ENCODE data around the gene SRBD1. TPM values are rescaled to one million over a fixed set of nuclear protein-coding genes. Genes with fewer than 3 reads are reported as not detected.

The SRBD1 gene
- polyA plus RNA-seq, 4 donors = 4.7 to 10.9 (median 7.1) TPM

DNA sequence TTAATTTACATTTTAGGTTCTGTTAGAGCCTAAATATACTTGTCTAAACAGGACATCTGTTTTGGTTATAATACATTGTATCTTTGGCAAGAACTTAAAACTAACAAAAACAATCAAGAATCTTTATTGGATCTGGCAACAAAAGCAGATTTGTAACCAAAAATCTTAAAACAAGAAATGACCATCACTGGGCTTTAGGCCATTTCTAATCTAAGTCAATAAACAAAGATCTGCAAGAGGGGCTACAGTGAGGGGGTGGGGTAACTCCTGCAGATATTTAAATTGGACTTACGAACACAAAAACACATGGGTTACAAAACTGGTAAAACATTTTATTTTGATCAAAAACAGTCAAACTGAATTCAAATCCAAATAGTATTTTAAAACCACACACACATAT, 77.3 kb downstream of the SRBD1 start:
- 70 to 95% (median 92%) methylated on average over 1 of the region's 1 CpG for WGBS, 3 donors
- no peak for FAIRE-seq
- no peak for DNase-seq
- Histone ChIP-seq H3K36me3 (ENCODE audit: control insufficient read depth in 3 of 3, insufficient read depth in 2 of 3, low read depth in 1 of 3, low read length in 3 of 3) (peaks cover 0 to 2% (median 0%) of the 10 kb centered on the region in 3 donors), H3K9me3 (ENCODE audit: control insufficient read depth in 2 of 2, insufficient read depth in 1 of 2, low read depth in 1 of 2, low read length in 1 of 2) (no peaks in the 10 kb centered on the region), H3K27ac (ENCODE audit: low read depth in 1 of 3, low read length in 2 of 3) (no peak overlapping the region), H3K4me1 (ENCODE audit: control insufficient read depth in 3 of 3, insufficient read depth in 2 of 3, low read depth in 1 of 3, low read length in 2 of 3) (no peaks in the 10 kb centered on the region), H3K4me3 (ENCODE audit: low read depth in 1 of 3, low read length in 3 of 3) (no peak overlapping the region), H3K27me3 (ENCODE audit: control insufficient read depth in 3 of 3, insufficient read depth in 3 of 3, low read length in 3 of 3) (no peaks in the 10 kb centered on the region)

DNA sequence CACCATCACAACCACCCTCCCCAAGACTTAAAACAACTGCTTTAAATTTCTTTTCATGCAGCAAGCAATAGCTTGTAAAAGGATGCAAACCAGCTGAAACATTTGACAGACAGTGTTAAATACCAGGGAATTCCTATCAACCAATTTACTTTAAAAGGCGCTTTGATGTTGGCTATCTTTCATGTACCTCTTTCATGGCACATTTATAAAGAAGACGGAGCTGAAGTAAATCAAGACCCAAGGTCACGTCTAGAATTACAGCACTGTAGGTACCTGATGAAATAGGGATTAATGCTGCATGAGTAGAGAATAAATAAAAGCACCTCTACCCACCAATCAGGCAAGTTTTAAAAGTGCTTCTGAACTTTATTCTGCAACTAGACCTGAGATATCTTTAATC, 78.9 kb downstream of the SRBD1 start:
- no peaks in the 10 kb centered on the region for H3K27me3 ChIP-seq (ENCODE audit: control insufficient read depth in 3 of 3, insufficient read depth in 3 of 3, low read length in 3 of 3)
- no peak overlapping the region for H3K27ac ChIP-seq (ENCODE audit: low read depth in 1 of 3, low read length in 2 of 3)
- H3K4me1 ChIP-seq (ENCODE audit: control insufficient read depth in 3 of 3, insufficient read depth in 2 of 3, low read depth in 1 of 3, low read length in 2 of 3) = no peaks in the 10 kb centered on the region
- peaks cover 0 to 1% (median 0%) of the 10 kb centered on the region in 3 donors for H3K36me3 ChIP-seq (ENCODE audit: control insufficient read depth in 3 of 3, insufficient read depth in 2 of 3, low read depth in 1 of 3, low read length in 3 of 3)
- DNase-seq (no peak), FAIRE-seq (no peak)
- no peak overlapping the region for H3K4me3 ChIP-seq (ENCODE audit: low read depth in 1 of 3, low read length in 3 of 3)
- WGBS, 3 donors = 95 to 97% (median 95%) methylated on average over 3 of the region's 3 CpGs
- no peaks in the 10 kb centered on the region for H3K9me3 ChIP-seq (ENCODE audit: control insufficient read depth in 2 of 2, insufficient read depth in 1 of 2, low read depth in 1 of 2, low read length in 1 of 2)

DNA sequence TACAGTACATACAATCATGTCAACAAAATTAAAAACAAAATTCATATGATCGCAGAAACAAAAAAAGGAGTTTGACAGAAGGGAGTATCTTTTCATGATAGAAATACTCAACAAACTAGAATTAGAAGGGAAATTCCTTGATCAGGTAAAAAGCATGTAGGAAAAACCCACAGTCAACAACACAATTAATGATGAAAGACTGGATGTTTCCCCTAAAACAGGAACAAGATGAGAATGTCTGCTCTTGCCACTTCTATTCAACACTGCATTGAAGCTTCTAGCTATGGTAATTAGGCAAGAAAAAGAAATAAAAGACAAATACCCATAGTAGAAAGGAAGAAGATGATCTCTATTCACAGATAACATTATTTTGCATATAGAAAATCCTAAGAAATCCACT, 87.1 kb downstream of the SRBD1 start:
- Histone ChIP-seq H3K9me3 (ENCODE audit: control insufficient read depth in 2 of 2, insufficient read depth in 1 of 2, low read depth in 1 of 2, low read length in 1 of 2) (no peaks in the 10 kb centered on the region), H3K36me3 (ENCODE audit: control insufficient read depth in 3 of 3, insufficient read depth in 2 of 3, low read depth in 1 of 3, low read length in 3 of 3) (peaks cover 0 to 3% (median 2%) of the 10 kb centered on the region in 3 donors), H3K4me3 (ENCODE audit: low read depth in 1 of 3, low read length in 3 of 3) (no peak overlapping the region), H3K27ac (ENCODE audit: low read depth in 1 of 3, low read length in 2 of 3) (no peak overlapping the region), H3K27me3 (ENCODE audit: control insufficient read depth in 3 of 3, insufficient read depth in 3 of 3, low read length in 3 of 3) (no peaks in the 10 kb centered on the region), H3K4me1 (ENCODE audit: control insufficient read depth in 3 of 3, insufficient read depth in 2 of 3, low read depth in 1 of 3, low read length in 2 of 3) (no peaks in the 10 kb centered on the region)
- WGBS, 3 donors = 97 to 98% (median 97%) methylated on average over 1 of the region's 1 CpG
- no peak for FAIRE-seq
- DNase-seq = no peak

DNA sequence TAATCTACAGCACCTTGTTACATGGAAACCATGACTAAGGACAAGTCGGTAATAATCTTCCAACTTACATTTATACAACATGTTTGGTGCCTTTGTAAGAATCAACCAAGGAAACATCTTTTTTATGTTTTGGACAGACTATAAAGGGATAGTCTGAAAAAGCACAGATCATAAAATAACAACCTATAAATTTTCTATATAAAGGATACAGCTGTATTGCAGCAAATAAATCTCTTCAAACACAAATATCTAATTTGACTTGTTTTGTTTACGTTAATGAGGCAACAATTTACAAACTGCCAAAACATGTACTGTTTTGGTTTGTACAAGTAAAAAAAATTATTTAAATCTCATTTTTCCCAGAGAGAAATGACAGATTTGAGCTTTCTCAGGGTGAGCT, 92.5 kb downstream of the SRBD1 start:
- FAIRE-seq = no peak
- WGBS, 3 donors = 74 to 91% (median 85%) methylated on average over 2 of the region's 2 CpGs
- Histone ChIP-seq H3K9me3 (ENCODE audit: control insufficient read depth in 2 of 2, insufficient read depth in 1 of 2, low read depth in 1 of 2, low read length in 1 of 2) (no peaks in the 10 kb centered on the region), H3K27ac (ENCODE audit: low read depth in 1 of 3, low read length in 2 of 3) (no peak overlapping the region), H3K4me1 (ENCODE audit: control insufficient read depth in 3 of 3, insufficient read depth in 2 of 3, low read depth in 1 of 3, low read length in 2 of 3) (no peaks in the 10 kb centered on the region), H3K4me3 (ENCODE audit: low read depth in 1 of 3, low read length in 3 of 3) (no peak overlapping the region), H3K27me3 (ENCODE audit: control insufficient read depth in 3 of 3, insufficient read depth in 3 of 3, low read length in 3 of 3) (no peaks in the 10 kb centered on the region), H3K36me3 (ENCODE audit: control insufficient read depth in 3 of 3, insufficient read depth in 2 of 3, low read depth in 1 of 3, low read length in 3 of 3) (peaks cover 0 to 5% (median 2%) of the 10 kb centered on the region in 3 donors)
- DNase-seq = no peak

DNA sequence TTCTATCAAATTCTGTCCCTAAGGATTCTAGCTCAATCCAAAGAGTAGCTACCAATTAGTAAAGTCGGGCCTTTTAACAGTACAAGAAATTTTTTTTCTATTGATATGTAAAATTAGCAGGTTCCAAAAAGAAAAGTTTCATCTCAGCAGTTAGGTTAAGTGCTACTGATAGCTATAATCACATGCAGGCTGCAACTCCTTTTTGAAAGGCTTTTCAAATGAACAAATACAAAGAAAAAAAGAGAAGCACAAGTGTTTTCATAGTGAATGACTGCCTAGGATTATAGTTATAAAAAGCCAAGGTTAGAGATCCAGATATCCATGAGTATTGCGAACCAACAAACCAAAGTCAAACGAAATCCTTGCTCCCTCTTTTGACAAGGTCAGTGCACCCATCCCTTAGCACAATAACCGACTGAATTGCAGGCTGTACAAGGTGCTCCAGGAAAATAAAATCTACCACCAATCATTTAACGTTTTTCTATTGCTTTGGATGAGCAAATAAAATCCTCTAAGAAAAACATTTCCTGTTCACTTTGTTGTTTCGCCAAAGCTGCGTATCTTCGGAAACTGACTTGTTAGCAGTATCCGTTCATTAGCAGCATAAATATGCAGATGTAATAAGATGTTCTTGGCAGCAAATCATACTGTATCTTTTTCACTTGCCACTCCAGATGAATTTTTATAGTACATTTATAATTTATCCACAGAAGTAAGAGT, 100.2 kb downstream of the SRBD1 start:
- H3K27me3 ChIP-seq (ENCODE audit: control insufficient read depth in 3 of 3, insufficient read depth in 3 of 3, low read length in 3 of 3) = no peaks in the 10 kb centered on the region
- H3K4me3 ChIP-seq (ENCODE audit: low read depth in 1 of 3, low read length in 3 of 3) = no peak overlapping the region
- H3K36me3 ChIP-seq (ENCODE audit: control insufficient read depth in 3 of 3, insufficient read depth in 2 of 3, low read depth in 1 of 3, low read length in 3 of 3) = peaks cover 0 to 2% (median 0%) of the 10 kb centered on the region in 3 donors
- DNase-seq (no peak), FAIRE-seq (no peak)
- H3K27ac ChIP-seq (ENCODE audit: low read depth in 1 of 3, low read length in 2 of 3) = no peak overlapping the region
- H3K4me1 ChIP-seq (ENCODE audit: control insufficient read depth in 3 of 3, insufficient read depth in 2 of 3, low read depth in 1 of 3, low read length in 2 of 3) = no peaks in the 10 kb centered on the region
- no peaks in the 10 kb centered on the region for H3K9me3 ChIP-seq (ENCODE audit: control insufficient read depth in 2 of 2, insufficient read depth in 1 of 2, low read depth in 1 of 2, low read length in 1 of 2)
- WGBS, 3 donors = 75 to 85% (median 77%) methylated on average over 9 of the region's 9 CpGs

DNA sequence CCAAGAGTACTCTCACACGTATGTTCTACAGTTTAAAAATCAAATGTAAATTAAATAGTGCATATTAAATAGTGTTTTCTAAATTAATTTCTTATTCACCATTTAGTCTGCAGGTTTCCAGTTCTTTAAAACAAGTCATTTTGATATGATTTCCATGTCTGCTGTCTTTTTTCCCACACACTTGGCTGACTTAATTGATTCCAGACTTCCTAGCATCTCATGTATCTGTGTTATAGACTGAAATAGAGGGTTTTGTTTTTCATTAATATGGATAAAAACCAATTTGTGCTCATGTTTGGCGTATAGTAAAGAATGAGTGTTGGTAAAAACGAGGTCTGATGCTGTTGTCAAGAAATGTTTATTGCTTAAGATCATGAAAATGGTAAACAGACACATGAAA, 104.3 kb downstream of the SRBD1 start:
- Histone ChIP-seq H3K36me3 (ENCODE audit: control insufficient read depth in 3 of 3, insufficient read depth in 2 of 3, low read depth in 1 of 3, low read length in 3 of 3) (peaks cover 0 to 2% (median 0%) of the 10 kb centered on the region in 3 donors), H3K4me1 (ENCODE audit: control insufficient read depth in 3 of 3, insufficient read depth in 2 of 3, low read depth in 1 of 3, low read length in 2 of 3) (no peaks in the 10 kb centered on the region), H3K27me3 (ENCODE audit: control insufficient read depth in 3 of 3, insufficient read depth in 3 of 3, low read length in 3 of 3) (no peaks in the 10 kb centered on the region), H3K4me3 (ENCODE audit: low read depth in 1 of 3, low read length in 3 of 3) (no peak overlapping the region), H3K9me3 (ENCODE audit: control insufficient read depth in 2 of 2, insufficient read depth in 1 of 2, low read depth in 1 of 2, low read length in 1 of 2) (no peaks in the 10 kb centered on the region), H3K27ac (ENCODE audit: low read depth in 1 of 3, low read length in 2 of 3) (no peak overlapping the region)
- DNase-seq = no peak
- 91 to 94% (median 93%) methylated on average over 3 of the region's 3 CpGs for WGBS, 3 donors
- no peak for FAIRE-seq

DNA sequence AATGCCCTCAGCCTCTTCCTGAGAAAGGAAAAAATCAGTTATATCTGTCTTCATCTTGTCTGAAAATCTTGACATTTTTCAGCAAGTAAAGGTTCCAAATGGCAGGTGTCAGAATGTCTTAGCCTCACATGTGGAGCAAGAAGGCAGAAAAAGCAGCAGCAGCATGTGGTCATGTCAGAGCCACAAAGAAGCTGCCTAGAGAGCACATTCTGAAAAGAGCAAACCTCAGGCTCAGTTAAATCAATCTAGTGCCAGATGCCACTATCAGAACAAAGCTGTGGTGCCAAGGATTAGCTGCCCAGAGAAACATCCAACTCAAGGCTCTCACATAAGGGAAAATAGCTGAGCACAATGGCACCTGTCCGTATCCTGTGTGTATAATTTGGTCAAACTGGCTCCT, 105.9 kb downstream of the SRBD1 start:
- no peak for FAIRE-seq
- no peak for DNase-seq
- WGBS, 3 donors = 96 to 100% (median 97%) methylated on average over 1 of the region's 1 CpG
- H3K27me3 ChIP-seq (ENCODE audit: control insufficient read depth in 3 of 3, insufficient read depth in 3 of 3, low read length in 3 of 3) = no peaks in the 10 kb centered on the region
- peaks cover 0 to 10% of the 10 kb centered on the region in 2 donors for H3K9me3 ChIP-seq (ENCODE audit: control insufficient read depth in 2 of 2, insufficient read depth in 1 of 2, low read depth in 1 of 2, low read length in 1 of 2)
- H3K27ac ChIP-seq (ENCODE audit: low read depth in 1 of 3, low read length in 2 of 3) = no peak overlapping the region
- peaks cover 0 to 2% (median 0%) of the 10 kb centered on the region in 3 donors for H3K36me3 ChIP-seq (ENCODE audit: control insufficient read depth in 3 of 3, insufficient read depth in 2 of 3, low read depth in 1 of 3, low read length in 3 of 3)
- H3K4me3 ChIP-seq (ENCODE audit: low read depth in 1 of 3, low read length in 3 of 3) = no peak overlapping the region
- no peaks in the 10 kb centered on the region for H3K4me1 ChIP-seq (ENCODE audit: control insufficient read depth in 3 of 3, insufficient read depth in 2 of 3, low read depth in 1 of 3, low read length in 2 of 3)

DNA sequence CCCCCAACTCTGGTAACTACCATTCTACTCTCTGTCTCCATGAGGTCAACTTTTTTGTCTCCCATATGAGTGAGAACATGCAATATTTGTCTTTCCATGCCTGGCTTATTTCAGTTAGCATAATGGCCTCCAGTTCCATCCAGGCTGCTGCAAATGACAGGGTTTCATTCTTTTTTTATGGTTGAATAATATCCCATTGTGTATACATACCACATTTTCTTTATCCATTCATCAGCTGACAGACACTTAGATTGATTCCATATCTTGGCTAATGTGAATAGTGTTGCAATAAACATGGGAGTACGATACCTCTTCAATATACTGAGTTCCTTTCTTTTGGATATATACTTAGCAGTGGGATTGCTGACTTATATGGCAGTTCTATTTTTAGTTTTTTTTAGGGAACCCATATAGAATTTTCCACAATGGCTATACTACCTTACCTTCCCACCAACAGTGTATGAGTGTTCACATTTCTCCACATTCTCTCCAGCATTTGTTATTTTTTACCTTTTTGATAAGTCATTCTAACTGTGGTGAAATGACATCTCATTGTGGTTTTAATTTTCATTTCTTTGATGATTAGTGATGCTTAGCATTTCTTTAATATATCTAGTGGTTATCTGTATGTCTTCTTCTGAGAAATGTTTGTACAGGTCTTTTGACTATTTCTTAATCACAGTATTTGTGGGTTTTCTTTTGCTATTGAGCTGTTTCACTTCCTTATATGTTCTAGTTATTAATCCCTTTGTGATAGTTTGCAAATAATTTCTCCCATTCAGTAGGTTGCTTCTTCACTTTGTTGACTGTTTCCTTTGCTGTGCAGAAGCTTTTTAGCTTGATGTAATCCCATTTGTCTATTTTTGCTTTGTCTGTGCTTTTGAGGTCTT, 112.2 kb downstream of the SRBD1 start:
- 91 to 100% (median 92%) methylated on average over 1 of the region's 1 CpG for WGBS, 3 donors
- DNase-seq = no peak
- H3K27ac ChIP-seq (ENCODE audit: low read depth in 1 of 3, low read length in 2 of 3) = no peak overlapping the region
- FAIRE-seq = no peak
- H3K4me3 ChIP-seq (ENCODE audit: low read depth in 1 of 3, low read length in 3 of 3) = no peak overlapping the region
- peaks cover 0 to 10% of the 10 kb centered on the region in 2 donors for H3K9me3 ChIP-seq (ENCODE audit: control insufficient read depth in 2 of 2, insufficient read depth in 1 of 2, low read depth in 1 of 2, low read length in 1 of 2)
- no peaks in the 10 kb centered on the region for H3K4me1 ChIP-seq (ENCODE audit: control insufficient read depth in 3 of 3, insufficient read depth in 2 of 3, low read depth in 1 of 3, low read length in 2 of 3)
- H3K27me3 ChIP-seq (ENCODE audit: control insufficient read depth in 3 of 3, insufficient read depth in 3 of 3, low read length in 3 of 3) = no peaks in the 10 kb centered on the region
- H3K36me3 ChIP-seq (ENCODE audit: control insufficient read depth in 3 of 3, insufficient read depth in 2 of 3, low read depth in 1 of 3, low read length in 3 of 3) = peaks cover 0 to 2% (median 0%) of the 10 kb centered on the region in 3 donors

Data from small intestine (tissue), 7 donors.